ENCODE data around the gene LRP2.

DNA sequence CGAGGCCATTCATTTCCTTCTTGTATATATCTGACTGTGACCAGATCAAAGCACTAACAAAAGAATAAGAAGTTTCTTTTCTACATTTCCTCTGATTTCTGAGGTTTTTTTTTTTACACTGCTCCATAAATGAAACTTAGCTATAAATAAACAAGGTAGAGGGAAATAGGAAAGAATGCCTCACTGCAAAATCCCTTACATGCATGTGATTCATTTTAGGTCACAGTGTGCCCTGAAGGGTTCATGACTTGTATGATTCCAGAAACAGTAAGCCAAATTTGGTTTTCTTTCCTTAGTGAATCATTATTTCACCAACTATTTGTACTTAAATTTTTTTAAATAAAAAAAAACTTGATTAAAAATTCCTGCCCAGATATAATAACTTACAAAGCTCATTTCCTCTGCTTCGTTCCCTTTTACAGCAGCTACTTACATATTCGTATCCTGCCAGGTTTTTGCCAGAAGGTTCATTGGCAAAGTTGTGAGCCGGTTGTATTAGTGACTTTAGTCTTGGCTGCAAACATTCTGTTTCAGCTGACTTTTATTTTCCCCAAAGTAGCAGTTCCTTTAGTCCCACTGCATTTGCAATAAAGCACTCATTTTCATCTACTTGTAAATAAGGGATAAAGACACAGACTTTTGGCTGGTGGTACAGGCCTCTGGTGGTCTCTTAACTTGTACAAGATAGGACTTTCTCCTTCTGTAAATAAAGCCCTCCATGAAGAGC lies 58.6 kb downstream of the LRP2 start:
- TF ChIP-seq, protein P1, sequence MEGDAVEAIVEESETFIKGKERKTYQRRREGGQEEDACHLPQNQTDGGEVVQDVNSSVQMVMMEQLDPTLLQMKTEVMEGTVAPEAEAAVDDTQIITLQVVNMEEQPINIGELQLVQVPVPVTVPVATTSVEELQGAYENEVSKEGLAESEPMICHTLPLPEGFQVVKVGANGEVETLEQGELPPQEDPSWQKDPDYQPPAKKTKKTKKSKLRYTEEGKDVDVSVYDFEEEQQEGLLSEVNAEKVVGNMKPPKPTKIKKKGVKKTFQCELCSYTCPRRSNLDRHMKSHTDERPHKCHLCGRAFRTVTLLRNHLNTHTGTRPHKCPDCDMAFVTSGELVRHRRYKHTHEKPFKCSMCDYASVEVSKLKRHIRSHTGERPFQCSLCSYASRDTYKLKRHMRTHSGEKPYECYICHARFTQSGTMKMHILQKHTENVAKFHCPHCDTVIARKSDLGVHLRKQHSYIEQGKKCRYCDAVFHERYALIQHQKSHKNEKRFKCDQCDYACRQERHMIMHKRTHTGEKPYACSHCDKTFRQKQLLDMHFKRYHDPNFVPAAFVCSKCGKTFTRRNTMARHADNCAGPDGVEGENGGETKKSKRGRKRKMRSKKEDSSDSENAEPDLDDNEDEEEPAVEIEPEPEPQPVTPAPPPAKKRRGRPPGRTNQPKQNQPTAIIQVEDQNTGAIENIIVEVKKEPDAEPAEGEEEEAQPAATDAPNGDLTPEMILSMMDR (IDR thresholded peaks at IDR 0.05), result no peak
- TF ChIP-seq EP300 (IDR thresholded peaks at IDR 0.05), result no peak

All from upper lobe of left lung (tissue), 4 donors.